ENCODE results near the gene PDE4C.

DNA sequence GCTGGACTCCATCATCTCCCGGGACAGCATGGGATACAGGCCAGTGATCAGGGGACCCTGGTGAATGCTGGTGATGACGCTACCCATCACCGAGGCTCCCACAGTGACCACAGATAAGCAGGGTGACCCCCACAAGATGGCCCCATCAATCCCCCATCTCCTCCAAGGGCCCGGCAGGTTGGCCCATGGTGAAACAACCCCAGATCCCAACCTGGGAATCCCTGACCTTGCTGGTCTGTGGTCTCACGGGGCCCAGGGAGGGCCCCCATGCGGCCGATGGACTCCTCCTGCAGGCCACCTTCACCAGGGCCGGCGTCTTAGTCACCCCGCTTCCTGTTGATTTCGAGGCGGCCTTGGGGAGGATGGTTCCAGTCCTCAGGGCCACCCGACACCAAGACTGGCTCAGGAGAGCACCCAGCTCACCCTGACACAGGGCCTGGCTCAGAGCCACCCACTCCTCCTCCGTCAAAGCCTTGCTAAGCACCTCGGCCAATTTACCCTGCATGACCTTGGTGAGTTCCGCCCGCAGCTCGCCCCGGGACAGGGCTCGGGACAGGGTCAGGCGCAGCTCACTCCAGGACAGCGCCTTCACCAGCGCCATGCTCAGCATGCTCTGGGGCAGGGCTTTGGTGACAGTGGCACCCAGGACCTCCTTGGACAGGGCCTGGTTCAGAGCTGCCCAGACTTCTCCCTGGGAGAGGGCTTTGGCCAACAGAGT, 38.1 kb upstream of the PDE4C start:
- TF ChIP-seq ZNF223 (tag by site-specific recombination; IDR thresholded peaks at IDR 0.05) = no peak
- TF ChIP-seq, protein P1, sequence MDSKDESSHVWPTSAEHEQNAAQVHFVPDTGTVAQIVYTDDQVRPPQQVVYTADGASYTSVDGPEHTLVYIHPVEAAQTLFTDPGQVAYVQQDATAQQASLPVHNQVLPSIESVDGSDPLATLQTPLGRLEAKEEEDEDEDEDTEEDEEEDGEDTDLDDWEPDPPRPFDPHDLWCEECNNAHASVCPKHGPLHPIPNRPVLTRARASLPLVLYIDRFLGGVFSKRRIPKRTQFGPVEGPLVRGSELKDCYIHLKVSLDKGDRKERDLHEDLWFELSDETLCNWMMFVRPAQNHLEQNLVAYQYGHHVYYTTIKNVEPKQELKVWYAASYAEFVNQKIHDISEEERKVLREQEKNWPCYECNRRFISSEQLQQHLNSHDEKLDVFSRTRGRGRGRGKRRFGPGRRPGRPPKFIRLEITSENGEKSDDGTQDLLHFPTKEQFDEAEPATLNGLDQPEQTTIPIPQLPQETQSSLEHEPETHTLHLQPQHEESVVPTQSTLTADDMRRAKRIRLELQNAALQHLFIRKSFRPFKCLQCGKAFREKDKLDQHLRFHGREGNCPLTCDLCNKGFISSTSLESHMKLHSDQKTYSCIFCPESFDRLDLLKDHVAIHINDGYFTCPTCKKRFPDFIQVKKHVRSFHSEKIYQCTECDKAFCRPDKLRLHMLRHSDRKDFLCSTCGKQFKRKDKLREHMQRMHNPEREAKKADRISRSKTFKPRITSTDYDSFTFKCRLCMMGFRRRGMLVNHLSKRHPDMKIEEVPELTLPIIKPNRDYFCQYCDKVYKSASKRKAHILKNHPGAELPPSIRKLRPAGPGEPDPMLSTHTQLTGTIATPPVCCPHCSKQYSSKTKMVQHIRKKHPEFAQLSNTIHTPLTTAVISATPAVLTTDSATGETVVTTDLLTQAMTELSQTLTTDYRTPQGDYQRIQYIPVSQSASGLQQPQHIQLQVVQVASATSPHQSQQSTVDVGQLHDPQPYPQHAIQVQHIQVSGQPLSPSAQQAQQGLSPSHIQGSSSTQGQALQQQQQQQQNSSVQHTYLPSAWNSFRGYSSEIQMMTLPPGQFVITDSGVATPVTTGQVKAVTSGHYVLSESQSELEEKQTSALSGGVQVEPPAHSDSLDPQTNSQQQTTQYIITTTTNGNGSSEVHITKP (tag by site-specific recombination; IDR thresholded peaks at IDR 0.05) = no peak
- TF ChIP-seq MYNN (tag by site-specific recombination; IDR thresholded peaks at IDR 0.05; ENCODE audit: borderline replicate concordance) = no peak
- TF ChIP-seq ZNF112 (tag by site-specific recombination; IDR thresholded peaks at IDR 0.05) = no peak
- no peak for TF ChIP-seq ZNF510 (tag by site-specific recombination; IDR thresholded peaks at IDR 0.05; ENCODE audit: insufficient replicate concordance)
- TF ChIP-seq ZNF555 (tag by site-specific recombination; conservative IDR thresholded peaks at IDR 0.05) = no peak
- TF ChIP-seq SP2 (tag by site-specific recombination; IDR thresholded peaks at IDR 0.05) = no peak
- no peak for TF ChIP-seq ZNF202 (tag by site-specific recombination; IDR thresholded peaks at IDR 0.05; ENCODE audit: borderline replicate concordance)

Measured in HEK293 (cell line).